Stimulated activated naive CD8-positive, alpha-beta T cell treated with anti-CD3 and anti-CD28 coated beads, Interleukin-15, amount 100 ng/mL, for 72 hours (primary cell): Measurements from ENCODE around the gene PPP1R17.

Source experiments
- ATAC-seq: fragments of 150-1000 bp; cut with Tn5 transposase; 2 replicates; pipeline ENCODE4 v1.10.0; 2021; ENCODE audit warnings: mild to moderate bottlenecking, moderate library complexity
- DNase-seq, 2 donors: peaks; one replicate each; pipeline ENCODE4 v3.0.0; 2021 to 2022
- H3K27ac Mint-ChIP-seq, 2 donors: one replicate each; pipeline ENCODE4 v1.8.0; 2022; ENCODE audit warnings: mild to moderate bottlenecking in 2 of 2, mixed read lengths in 2 of 2, moderate library complexity in 2 of 2
- H3K27me3 Mint-ChIP-seq: one replicate; pipeline ENCODE4 v1.8.0; 2022; ENCODE audit warnings: mixed read lengths
- H3K4me1 Mint-ChIP-seq: one replicate; pipeline ENCODE4 v1.8.0; 2022; ENCODE audit warnings: mild to moderate bottlenecking, mixed read lengths
- H3K4me3 Mint-ChIP-seq, 2 donors: one replicate each; pipeline ENCODE4 v1.8.0; 2022; ENCODE audit warnings: mild to moderate bottlenecking in 2 of 2, mixed read lengths in 2 of 2, moderate library complexity in 1 of 2
- H3K9me3 Mint-ChIP-seq, 2 donors: one replicate each; pipeline ENCODE4 v1.8.0; 2022; ENCODE audit warnings: mixed read lengths in 2 of 2

The PPP1R17 gene

DNA sequence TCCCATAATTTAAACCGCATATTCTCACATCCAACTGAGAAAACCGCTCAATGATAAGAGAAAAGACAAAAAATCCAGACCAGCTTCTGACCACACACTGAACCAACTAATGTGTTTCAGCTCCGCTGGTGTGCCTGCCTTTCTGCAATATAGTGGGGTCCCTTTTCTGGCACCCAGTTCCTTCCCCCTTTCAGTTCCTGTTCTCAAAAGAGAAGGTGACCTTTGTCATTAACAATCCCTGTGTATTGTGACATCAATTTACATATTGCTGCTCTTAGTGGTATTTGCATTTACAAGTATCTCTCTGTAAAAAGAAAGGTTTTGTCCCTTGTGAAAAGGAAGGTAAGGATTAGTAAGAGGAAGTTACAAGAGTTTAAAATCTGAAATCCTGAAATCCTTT is 1.4 kb downstream of the PPP1R17 start:
- no peaks in the 10 kb centered on the region for H3K9me3 Mint-ChIP-seq
- no peaks in the 10 kb centered on the region for H3K27me3 Mint-ChIP-seq
- H3K27ac Mint-ChIP-seq: no peak overlapping the region
- no peak for DNase-seq
- H3K4me1 Mint-ChIP-seq: no peaks in the 10 kb centered on the region
- no peak overlapping the region for H3K4me3 Mint-ChIP-seq
- no peak for ATAC-seq

DNA sequence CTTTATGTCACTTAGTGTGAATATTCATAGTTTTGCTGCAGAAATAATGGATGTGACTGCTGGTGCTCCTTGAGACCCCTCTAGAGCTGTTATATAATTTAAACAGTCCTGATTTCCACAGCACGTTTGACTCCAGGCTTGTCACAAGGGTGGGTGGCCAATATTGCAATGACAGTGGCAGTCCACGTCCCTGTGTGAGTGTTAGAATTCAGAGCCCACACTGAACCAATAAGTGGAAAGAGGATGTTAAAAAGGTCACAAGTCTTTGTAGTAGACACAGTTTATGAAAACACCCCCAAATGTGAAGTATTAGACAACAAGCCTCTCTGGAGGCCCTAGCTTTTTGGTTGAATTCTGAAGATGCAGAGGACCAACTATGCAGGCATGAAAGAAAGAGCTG is 2.0 kb downstream of the PPP1R17 start:
- no peaks in the 10 kb centered on the region for H3K4me1 Mint-ChIP-seq
- H3K27me3 Mint-ChIP-seq: no peaks in the 10 kb centered on the region
- ATAC-seq: no peak
- no peak overlapping the region for H3K4me3 Mint-ChIP-seq
- no peak for DNase-seq
- no peaks in the 10 kb centered on the region for H3K9me3 Mint-ChIP-seq
- no peak overlapping the region for H3K27ac Mint-ChIP-seq

DNA sequence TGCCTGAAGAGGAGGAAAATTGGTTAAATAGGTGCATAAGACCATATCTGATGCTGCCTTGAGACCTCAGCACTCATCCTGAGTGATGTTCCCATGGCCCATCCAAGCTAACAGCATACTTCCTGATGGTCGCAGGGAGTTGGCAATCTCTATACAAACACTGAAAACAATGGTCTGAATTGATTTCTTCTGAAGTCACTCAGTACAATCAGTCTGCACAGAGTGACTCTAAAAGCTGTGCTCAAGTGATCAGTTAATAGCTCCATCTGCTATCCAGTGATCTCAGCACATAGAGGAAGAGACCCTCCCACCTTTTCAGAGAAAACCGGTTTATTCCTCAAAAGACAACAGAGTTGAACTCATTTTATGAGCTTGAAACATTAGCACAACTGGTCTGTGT is 3.9 kb downstream of the PPP1R17 start:
- ATAC-seq (no peak), DNase-seq (no peak)
- Mint-ChIP-seq H3K4me1 (no peaks in the 10 kb centered on the region), H3K27me3 (no peaks in the 10 kb centered on the region), H3K9me3 (peaks cover 0 to 7% of the 10 kb centered on the region in 2 donors), H3K27ac (no peak overlapping the region), H3K4me3 (no peak overlapping the region)

- Mint-ChIP-seq H3K27me3 (no peaks in the 10 kb centered on the region), H3K4me1 (no peaks in the 10 kb centered on the region), H3K27ac (no peak overlapping the region), H3K9me3 (peaks cover 0 to 7% of the 10 kb centered on the region in 2 donors), H3K4me3 (no peak overlapping the region)
- ATAC-seq: no peak
- no peak for DNase-seq
These were observed 5.4 kb downstream of the PPP1R17 start for GRCh38 chr7:31692451-31692850.

DNA sequence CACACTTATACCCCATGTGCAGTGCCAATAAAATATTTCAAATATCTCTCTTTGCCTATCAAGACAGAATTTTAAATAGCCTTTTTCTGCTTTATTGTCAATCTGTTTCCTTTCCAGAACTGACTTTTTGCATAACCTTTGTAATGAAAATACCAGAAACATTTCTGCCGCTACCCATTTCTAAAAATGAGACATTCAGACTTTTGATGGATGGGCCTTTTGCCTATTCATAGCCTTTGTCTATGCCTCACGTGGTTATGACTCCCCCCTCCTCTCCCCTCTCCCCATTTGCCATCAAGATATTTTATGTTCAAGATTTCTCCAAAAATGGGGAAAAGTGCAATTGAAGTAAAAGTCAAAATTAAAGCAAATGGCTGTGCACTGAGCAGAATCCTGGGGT is 5.9 kb downstream of the PPP1R17 start:
- H3K27me3 Mint-ChIP-seq: no peaks in the 10 kb centered on the region
- no peaks in the 10 kb centered on the region for H3K4me1 Mint-ChIP-seq
- peaks cover 0 to 7% of the 10 kb centered on the region in 2 donors for H3K9me3 Mint-ChIP-seq
- H3K27ac Mint-ChIP-seq: no peak overlapping the region
- DNase-seq (no peak), ATAC-seq (no peak)
- no peak overlapping the region for H3K4me3 Mint-ChIP-seq

- ATAC-seq (no peak), DNase-seq (no peak)
- Mint-ChIP-seq H3K27me3 (no peaks in the 10 kb centered on the region), H3K4me1 (no peaks in the 10 kb centered on the region), H3K4me3 (no peak overlapping the region), H3K27ac (no peak overlapping the region), H3K9me3 (peaks cover 0 to 7% of the 10 kb centered on the region in 2 donors)
These were observed 9.0 kb downstream of the PPP1R17 start for GRCh38 chr7:31695859-31696614.

DNA sequence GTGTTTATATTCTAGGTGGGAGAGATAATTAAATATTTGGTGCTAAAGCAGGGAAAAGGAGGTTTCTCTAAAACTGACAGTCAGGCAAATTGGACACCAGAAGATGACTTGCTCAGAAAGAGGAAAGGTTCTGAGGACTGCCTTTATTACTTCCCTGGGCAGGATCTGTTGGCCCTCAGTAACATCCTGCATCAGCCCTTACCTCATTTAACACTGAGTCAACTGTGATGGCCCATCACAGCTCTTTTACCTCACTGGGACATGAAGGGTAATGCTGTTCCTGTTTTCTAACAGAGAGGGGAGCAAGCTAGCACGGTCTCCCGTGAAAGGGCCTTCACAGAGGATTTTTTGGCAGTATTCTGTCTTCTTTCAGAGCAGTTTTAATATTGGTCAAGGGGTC is 12.0 kb downstream of the PPP1R17 start:
- DNase-seq: no peak
- Mint-ChIP-seq H3K27ac (no peak overlapping the region), H3K4me3 (no peak overlapping the region), H3K27me3 (no peaks in the 10 kb centered on the region), H3K9me3 (peaks cover 0 to 7% of the 10 kb centered on the region in 2 donors), H3K4me1 (no peaks in the 10 kb centered on the region)
- ATAC-seq: no peak

- no peak for DNase-seq
- no peak for ATAC-seq
- Mint-ChIP-seq H3K27me3 (no peaks in the 10 kb centered on the region), H3K4me1 (no peaks in the 10 kb centered on the region), H3K27ac (no peak overlapping the region), H3K9me3 (peaks cover 0 to 6% of the 10 kb centered on the region in 2 donors), H3K4me3 (no peak overlapping the region)
These were observed 15.3 kb downstream of the PPP1R17 start for GRCh38 chr7:31702354-31702753.

- Mint-ChIP-seq H3K9me3 (peaks cover 0 to 6% of the 10 kb centered on the region in 2 donors), H3K27ac (no peak overlapping the region), H3K4me3 (no peak overlapping the region), H3K27me3 (no peaks in the 10 kb centered on the region), H3K4me1 (no peaks in the 10 kb centered on the region)
- DNase-seq: no peak
- no peak for ATAC-seq
These were observed 18.4 kb downstream of the PPP1R17 start for GRCh38 chr7:31705377-31705776.

GRCh38 chr7:31707089-31707488 is 20.1 kb downstream of the PPP1R17 start:
- ATAC-seq (no peak), DNase-seq (no peak)
- Mint-ChIP-seq H3K9me3 (peaks cover 0 to 12% of the 10 kb centered on the region in 2 donors), H3K4me3 (no peak overlapping the region), H3K27ac (no peak overlapping the region), H3K27me3 (no peaks in the 10 kb centered on the region), H3K4me1 (no peaks in the 10 kb centered on the region)

GRCh38 chr7:31710171-31710570 is 23.2 kb downstream of the PPP1R17 start:
- Mint-ChIP-seq H3K4me3 (no peak overlapping the region), H3K9me3 (peaks cover 9 to 30% of the 10 kb centered on the region in 2 donors), H3K27ac (no peak overlapping the region), H3K4me1 (no peaks in the 10 kb centered on the region), H3K27me3 (no peaks in the 10 kb centered on the region)
- DNase-seq (no peak), ATAC-seq (no peak)

GRCh38 chr7:31716355-31716754 is 29.3 kb downstream of the PPP1R17 start:
- H3K4me3 Mint-ChIP-seq: no peak overlapping the region
- H3K27ac Mint-ChIP-seq: no peak overlapping the region
- ATAC-seq (no peak), DNase-seq (no peak)
- no peaks in the 10 kb centered on the region for H3K4me1 Mint-ChIP-seq
- peaks cover 9 to 24% of the 10 kb centered on the region in 2 donors for H3K9me3 Mint-ChIP-seq
- no peaks in the 10 kb centered on the region for H3K27me3 Mint-ChIP-seq

- DNase-seq (no peak), ATAC-seq (no peak)
- H3K4me3 Mint-ChIP-seq: no peak overlapping the region
- no peak overlapping the region for H3K27ac Mint-ChIP-seq
- H3K9me3 Mint-ChIP-seq: no peaks in the 10 kb centered on the region
- no peaks in the 10 kb centered on the region for H3K27me3 Mint-ChIP-seq
- H3K4me1 Mint-ChIP-seq: no peaks in the 10 kb centered on the region
These were observed 33.4 kb downstream of the PPP1R17 start for GRCh38 chr7:31720366-31720765.

DNA sequence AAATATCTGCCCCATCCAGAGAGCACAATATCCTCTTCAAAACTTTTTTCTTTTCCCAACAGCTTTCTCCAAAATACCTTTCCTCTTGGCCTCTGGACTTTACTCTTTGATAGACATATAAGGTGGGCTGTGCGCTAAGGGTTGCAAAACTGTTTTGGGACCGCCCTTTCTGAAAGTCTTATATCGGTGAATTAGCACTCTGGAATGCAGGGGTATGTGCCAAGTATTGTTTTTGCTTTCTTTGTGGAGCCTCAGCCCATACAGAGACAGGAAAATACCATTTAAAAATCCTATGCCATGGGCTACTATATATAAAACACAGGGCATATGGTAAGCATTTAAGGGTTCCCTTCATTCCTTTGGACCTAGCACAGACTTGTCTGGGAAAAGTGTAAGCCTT is 37.7 kb downstream of the PPP1R17 start:
- H3K27ac Mint-ChIP-seq: no peak overlapping the region
- ATAC-seq: no peak
- H3K9me3 Mint-ChIP-seq: no peaks in the 10 kb centered on the region
- no peak for DNase-seq
- no peaks in the 10 kb centered on the region for H3K4me1 Mint-ChIP-seq
- no peaks in the 10 kb centered on the region for H3K27me3 Mint-ChIP-seq
- H3K4me3 Mint-ChIP-seq: no peak overlapping the region

DNA sequence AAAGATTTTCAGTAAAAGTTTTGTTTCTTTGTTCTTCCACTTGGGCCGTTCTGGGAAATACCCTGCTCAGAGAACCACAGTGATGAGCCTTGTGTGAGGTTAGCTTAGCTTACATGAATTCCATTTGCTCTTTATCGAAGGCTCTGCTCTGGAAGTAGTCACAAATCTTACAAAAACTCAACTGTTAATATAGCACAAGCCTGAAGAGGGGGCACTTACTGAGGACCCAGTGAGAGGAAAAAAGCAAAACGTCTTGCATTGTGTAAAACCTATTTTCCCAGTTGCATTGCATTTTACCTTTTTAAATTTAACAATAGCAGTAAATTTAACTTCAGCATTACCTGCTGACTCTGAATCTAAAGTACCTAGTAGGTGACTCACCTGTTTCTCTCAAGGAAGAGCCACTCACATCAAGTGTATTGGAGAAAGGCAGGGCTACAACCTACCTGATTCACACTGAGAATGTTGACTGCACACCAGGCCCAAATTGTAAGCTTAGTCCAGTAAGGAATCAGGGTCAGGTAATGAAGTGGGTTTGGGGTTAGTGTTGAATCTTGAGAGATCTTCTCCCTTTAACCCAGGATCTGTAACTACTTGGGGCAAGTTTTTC is 42.3 kb downstream of the PPP1R17 start:
- DNase-seq (no peak), ATAC-seq (no peak)
- Mint-ChIP-seq H3K27ac (no peak overlapping the region), H3K4me1 (no peaks in the 10 kb centered on the region), H3K4me3 (no peak overlapping the region), H3K9me3 (no peaks in the 10 kb centered on the region), H3K27me3 (no peaks in the 10 kb centered on the region)

DNA sequence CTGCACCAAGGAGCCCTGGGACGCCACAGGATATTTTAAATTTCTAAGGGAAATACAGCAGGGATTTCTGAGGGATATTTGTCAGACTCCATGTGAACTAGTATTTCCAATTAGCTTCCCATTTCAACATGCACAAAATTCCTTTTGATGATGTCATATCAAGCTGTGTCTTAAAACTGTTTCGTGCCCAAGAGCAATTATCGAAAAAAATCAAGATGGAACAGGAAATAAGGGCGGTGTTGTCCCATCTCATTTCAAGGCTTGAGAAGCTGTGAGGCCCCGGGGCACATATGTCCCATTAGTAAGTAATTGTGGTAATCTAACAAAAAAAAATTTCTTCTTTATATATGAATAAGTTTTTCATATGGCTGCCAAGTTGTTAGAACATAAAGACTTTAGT is 47.4 kb downstream of the PPP1R17 start:
- no peaks in the 10 kb centered on the region for H3K9me3 Mint-ChIP-seq
- no peak overlapping the region for H3K4me3 Mint-ChIP-seq
- ATAC-seq: no peak
- H3K4me1 Mint-ChIP-seq: no peaks in the 10 kb centered on the region
- H3K27me3 Mint-ChIP-seq: no peaks in the 10 kb centered on the region
- no peak overlapping the region for H3K27ac Mint-ChIP-seq
- no peak for DNase-seq
